Skin of body (tissue), 2 donors: Measurements from ENCODE around the gene ZNF814. TPM values are rescaled to one million over a fixed set of nuclear protein-coding genes. Genes with fewer than 3 reads are reported as not detected.
A peak's percentile ranks its signal among the peaks of the same experiment; 100 is the strongest.
"Not testable (repeated sequence)": the region's sequence is repeated elsewhere in the genome, so short reads cannot be mapped to it uniquely, and the experiment has no call there.

Experiments
- DNase-seq: peaks from one replicate; lab custom pipeline; 2025; lab: John Stamatoyannopoulos, UW
- total RNA-seq: library from RNA; depleted of rRNA; stranded (reverse); fragments of >200 nt; gene quantifications from one replicate; pipeline ENCODE4 v1.2.3, GENCODE V29; 2014

The ZNF814 gene
- total RNA-seq, 1 donor from 2014 or later = 15.6 TPM

DNA sequence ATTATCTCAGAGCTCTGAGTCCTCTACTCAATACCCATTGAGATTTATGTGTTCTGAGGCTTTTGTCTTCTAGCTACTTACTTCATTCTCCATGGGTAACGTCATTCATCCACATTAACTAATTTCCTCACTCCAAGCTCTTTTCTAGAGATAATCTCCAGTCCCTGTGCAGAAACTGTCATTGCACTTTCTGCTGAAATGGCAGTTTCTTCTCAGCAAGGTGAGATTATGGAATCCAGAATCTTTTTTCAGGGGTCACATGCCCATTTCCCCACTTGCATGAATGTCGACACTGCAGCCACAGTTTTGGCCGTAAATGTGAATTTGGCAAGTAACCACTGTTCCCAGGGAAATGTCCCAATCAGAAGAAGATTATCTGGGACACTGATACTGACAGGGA, 26.5 kb downstream of the ZNF814 start:
- DNase-seq = not testable (repeated sequence)

DNA sequence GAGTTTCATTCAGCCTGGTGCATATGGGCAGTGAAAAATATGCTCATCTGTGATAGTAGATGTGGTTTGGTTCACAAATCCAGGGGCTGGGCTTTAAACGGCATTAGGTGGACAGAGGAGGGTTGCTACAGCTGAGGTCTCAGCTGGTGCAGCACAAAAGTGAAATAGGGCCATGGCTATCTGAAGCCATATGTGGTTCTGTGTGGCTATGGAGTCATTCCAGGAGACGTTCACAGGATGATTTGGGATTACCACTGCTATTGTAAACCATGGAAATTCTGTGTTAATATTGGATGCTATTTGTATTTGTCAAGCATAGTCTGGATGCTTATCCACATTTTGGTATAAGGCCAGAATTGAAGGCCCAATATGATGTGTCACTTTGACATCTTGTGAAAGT, 34.7 kb downstream of the ZNF814 start:
- not testable (repeated sequence) for DNase-seq

DNA sequence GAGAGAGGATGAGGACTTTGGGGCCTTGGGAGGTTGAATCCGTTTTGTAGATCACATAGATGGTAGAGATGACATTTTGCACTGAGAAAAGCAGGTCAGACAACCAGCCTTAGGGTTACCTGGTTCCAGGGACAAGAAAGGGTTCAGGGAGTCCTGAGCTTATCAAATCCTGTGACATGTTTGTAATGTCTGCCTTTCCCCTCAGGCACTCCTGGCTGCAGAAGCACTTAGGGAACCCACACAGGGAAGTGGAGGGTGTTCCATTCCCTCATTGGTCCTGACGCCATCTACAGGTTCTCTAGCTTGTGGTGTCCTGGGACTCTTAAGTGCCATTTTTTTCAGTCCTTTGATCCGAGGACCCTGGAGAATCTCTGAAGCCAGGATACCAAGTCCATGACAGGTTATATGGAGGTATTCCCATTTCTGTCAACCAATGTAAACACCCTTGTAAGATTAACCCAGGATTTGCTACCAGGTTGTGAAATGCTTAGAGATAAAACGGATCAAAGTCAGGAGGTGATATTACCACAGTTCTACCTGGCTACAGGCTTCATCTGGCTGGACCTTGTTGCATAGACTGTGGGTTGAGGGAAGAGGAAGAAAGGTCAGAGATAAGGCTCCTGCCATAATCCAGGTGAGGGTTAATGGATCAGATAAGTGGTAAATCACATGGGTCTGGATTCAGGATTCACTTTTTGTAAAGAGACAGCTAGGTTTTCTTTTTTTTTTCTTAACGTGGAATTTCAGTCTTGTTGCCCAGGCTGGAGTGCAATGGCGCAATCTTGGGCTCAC, 36.8 kb downstream of the ZNF814 start:
- DNase-seq = not testable (repeated sequence)

DNA sequence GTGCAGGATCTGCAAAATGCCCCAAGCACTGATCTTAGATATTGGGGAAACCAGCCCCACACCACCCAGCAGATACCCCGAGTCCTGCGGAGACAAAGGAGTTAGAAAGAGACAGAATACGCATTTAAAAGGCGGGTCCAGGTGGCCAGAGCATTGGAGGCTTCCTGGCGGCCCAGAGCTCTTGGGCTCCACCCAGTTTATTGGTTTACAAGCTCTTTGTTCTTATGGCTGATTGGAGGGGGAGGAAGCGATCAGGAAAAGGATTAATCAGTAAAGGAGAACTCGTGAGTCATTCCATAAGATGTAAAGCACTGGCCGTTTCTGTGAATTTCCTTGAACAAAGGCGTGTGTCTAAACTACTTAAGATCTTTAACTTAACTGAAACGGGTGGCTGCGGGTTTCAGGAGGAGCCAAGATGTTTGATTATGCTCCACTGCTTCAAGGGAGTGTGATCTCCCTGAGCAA, 38.3 kb downstream of the ZNF814 start:
- DNase-seq = no peak

DNA sequence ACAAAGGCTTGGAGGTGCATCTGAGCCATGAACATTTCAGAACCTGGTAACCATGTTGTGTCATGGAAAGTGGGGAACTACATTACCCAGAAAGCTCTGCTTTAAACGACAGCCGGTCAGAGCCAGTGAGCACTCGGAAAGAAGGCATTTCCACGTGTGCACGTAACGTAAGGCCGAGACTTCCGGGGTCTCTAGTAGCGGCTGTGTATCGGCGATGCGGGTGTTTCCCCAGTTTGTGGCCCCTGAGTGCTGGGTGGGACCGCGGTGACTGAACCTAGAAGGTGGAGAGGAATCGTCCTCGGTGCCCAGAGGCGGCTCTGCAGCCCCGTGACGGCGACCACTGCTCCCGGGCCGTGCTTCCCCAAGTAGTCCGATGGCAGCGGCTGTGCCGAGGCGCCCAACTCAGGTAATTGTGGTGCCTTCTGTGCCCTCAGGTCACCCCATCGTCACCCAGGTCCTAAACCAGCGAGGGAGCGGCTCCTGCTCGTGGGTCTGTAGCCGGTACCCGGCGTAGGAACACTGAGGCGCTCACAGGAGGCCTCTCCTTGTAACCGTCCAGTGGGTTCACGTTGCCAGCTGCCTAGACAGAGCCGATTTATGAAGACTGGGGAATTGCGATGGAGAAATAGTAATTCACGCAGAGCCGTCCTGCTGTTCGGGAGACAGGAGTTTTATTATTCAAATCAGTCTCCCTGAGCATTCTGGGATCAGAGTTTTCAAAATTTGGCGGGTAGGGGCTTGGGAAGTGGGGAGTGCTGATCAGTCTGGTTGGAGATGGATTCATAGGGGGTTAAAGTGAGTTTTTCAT, 39.0 kb downstream of the ZNF814 start, which contains the start of gene ZNF587:
Gene ZNF587, plus strand, starts transcription at position 194 of the 808 bp plus-strand sequence. Its CDS starts 180 bp downstream, at position 374.
- DNase-seq = peak; percentile 82

DNA sequence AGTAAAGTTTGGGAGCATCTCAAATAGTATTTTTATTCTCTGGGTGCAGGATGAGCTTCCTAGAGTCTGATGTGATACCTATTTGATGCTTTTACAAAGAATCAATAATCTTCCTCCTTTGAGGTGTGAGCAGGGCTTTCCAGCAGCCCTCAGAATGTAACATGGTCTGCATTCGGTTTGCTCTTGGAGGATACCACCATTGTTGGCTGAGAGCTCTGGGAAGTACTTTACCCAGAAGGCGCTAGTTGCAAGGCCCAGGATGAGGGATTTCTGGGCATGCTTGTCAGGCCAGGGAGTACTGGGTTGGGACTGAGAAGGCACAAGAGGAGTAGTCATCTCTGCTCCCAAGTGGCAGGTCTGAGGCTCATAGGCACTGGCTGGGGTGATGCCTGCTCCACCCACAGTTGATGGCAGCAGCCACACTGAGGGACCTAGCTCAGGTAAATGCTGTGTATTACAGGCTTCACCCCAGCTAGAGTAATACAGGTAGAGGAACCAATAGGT, 39.6 kb downstream of the ZNF814 start:
- not testable (repeated sequence) for DNase-seq

DNA sequence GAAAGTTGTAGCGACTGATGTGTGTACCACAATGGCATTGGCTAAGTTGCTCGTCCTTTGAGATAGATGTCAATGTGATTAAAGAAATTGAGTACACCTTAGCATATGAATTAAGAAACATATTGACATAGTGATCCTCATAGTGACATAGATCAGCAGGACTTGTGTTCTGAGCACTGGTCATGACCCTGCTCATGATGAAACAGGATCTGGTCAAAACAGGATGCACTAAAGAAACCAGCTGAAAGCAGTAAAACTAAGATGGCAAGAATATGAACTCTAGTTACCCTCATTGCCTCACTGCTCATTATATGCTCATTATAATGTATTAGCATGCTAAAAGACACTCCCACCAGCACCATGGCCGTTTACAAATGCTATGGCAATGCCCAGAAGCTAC, 41.7 kb downstream of the ZNF814 start:
- DNase-seq = not testable (repeated sequence)

DNA sequence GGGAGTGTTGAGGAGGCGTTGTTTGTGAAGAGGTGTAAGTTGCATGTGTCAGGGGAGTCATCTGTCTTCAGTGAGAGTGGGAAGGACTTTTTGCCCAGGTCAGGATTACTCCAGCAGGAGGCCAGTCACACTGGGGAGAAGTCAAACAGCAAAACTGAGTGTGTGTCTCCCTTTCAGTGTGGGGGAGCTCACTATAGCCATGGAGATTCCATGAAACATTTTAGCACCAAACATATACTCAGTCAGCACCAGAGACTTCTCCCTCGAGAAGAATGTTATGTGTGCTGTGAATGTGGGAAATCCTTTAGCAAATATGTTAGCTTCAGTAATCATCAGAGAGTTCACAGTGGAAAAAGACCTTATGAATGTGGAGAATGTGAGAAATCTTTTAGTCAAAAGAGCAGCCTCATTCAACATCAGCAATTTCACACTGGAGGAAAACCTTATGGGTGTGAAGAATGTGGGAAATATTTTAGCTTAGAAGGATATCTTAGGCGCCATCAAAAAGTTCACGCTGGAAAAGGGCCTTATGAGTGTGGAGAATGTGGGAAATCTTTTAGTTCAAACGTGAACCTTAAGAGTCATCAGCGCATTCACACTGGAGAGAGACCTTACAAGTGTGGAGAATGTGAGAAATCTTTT, 47.6 kb downstream of the ZNF814 start:
- no peak for DNase-seq

DNA sequence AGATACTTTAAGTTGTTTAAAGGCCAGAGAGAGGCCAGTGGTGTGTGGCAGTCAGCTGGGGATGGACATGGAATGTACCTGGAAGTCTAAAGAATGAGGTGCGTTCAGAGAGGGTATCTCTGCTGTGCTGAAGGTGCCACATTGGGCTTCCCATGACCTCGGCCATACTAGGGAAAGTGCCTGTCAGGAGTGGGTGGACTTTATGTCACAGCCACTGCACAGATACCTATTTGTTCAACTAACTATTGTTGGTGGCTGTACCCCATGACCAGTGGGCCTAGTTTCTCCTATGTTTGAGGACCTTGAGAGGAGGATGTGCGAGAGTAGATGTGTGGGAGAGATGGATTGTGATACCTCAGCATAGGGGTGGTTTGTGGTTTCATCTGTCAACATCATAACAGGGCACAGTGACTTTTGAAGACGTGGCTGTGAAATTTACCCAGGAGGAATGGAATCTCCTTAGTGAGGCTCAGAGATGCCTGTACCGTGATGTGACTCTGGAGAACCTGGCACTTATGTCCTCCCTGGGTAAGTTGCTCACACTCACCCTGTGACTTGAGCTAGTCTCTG, 50.1 kb downstream of the ZNF814 start:
- not testable (repeated sequence) for DNase-seq

DNA sequence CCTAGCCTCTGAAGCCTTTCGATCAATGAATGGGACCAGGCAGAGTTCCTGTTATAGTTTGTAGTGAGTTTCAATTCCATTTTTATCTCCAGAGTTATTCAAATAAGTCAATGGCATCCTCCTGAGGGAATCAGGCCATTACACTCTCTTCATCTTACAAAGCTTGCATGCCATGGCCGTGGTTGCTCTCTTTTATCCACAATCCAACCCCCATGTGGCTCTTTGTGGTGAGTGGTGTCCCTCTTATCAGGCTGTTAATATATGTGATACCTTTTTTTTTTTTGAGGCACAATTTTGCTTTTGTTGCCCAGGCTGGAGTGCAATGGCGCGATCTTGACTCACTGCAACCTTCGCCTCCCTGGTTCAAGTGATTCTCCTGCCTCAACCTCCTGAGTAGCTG, 51.8 kb downstream of the ZNF814 start:
- DNase-seq = not testable (repeated sequence)

DNA sequence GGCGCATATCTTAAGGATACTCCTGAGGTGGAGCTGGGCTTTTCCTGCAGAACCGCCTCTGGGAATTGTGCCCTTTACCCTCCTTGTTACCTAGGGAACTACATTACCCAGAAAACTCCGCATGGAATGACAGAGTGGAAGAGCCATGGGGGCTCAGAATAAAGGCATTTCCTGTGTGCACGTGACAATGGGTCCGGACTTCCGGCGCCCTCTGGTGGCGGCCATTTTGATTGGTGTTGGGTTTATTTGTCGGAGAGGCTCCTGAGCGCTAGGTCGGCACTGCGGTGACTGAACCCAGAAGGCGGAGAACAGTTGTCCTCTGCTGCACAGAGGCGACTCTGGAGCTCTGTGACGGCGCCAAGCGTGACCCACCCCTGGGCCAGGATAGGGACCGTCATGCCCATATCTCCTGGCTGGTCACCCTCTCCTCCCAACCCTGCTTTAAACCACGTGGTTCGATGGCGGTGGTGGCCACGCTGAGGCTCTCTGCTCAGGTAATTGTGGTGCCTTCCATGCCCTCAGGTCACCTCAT, 58.7 kb downstream of the ZNF814 start, which contains the start of gene ZNF587B:
Gene ZNF587B, plus strand, starts transcription at position 229 of the 532 bp plus-strand sequence. Its CDS starts 230 bp downstream, at position 459.
- DNase-seq = peak; percentile 27

DNA sequence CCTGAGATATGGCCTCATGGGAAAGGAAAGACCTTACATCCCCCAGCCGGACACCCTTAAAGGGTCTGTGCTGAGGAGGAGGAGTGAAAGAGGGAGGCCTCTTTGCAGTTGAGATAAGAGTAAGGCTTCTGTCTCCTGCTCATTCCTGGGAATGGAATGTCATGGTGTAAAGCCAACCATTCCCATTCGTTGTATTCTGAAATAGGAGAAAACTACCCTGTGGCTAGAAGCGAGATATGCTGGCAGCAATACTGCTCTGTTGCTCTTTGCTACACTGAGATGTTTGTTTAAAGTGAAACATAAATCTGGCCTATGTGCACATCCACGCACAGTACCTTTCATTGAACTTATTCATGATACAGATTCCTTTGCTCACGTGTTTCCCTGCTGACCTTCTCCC, 59.5 kb downstream of the ZNF814 start:
- no peak for DNase-seq

DNA sequence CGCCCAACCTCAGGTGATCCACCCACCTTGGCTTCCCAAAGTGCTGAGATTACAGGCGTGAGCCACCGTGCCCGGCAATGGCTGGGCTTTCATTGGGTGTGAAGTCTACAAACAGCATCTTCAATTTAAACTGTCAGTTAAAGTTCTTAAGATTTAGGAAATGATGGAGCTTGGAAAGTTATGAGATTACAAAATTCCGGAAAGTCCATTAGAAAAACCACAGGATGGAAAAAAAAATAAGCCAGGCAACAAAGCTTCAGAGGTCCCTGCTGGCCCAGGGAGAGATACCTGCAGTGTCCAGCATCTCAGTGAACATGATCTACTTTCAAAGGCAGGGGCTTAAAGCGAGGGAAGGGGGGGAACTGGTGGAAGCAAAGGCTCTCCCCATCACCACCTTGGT, 63.3 kb downstream of the ZNF814 start:
- no peak for DNase-seq

DNA sequence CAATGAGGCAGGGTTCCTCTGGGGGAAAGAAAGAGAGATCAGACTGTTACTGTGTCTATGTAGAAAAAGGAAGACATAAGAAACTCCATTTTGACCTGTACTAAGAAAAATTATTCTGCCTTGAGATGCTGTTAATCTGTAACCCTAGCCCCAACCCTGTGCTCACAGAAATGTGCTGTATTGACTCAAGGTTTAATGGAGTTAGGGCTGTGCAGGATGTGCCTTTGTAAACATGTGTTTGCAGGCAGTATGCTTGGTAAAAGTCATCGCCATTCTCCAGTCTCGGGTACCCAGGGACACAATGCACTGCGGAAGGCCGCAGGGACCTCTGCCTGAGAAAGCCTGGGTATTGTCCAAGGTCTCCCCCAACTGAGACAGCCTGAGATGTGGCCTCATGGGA, 65.2 kb downstream of the ZNF814 start:
- not testable (repeated sequence) for DNase-seq

DNA sequence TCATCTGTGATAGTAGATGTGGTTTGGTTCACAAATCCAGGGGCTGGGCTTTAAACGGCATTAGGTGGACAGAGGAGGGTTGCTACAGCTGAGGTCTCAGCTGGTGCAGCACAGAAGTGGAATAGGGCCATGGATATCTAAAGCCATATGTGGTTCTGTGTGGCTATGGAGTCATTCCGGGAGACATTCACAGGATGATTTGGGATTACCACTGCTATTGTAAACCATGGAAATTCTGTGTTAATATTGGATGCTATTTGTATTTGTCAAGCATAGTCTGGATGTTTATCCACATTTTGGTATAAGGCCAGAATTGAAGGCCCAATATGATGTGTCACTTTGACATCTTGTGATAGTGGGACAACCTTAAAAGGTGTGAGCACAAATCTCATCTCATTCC, 65.7 kb downstream of the ZNF814 start:
- not testable (repeated sequence) for DNase-seq

DNA sequence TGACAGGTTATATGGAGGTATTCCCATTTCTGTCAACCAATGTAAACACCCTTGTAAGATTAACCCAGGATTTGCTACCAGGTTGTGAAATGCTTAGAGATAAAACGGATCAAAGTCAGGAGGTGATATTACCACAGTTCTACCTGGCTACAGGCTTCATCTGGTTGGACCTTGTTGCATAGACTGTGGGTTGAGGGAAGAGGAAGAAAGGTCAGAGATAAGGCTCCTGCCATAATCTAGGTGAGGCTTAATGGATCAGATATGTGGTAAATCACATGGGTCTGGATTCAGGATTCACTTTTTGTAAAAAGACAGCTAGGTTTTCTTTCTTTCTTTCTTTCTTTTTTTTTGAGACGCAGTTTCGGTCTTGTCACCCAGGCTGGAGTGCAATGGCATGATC, 67.3 kb downstream of the ZNF814 start:
- DNase-seq = not testable (repeated sequence)

DNA sequence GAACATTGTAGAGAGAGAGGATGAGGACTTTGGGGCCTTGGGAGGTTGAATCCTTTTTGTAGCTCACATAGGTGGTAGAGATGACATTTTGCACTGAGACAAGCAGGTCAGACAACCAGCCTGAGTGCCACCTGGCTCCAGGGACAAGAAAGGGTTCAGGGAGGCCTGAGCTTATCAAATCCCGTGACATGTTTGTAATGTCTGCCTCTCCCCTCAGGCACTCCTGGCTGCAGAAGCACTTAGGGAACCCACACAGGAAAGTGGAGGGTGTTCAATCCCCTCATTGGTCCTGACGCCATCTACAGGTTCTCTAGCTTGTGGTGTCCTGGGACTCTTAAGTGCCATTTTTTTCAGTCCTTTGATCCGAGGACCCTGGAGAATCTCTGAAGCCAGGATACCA, 67.7 kb downstream of the ZNF814 start:
- not testable (repeated sequence) for DNase-seq

DNA sequence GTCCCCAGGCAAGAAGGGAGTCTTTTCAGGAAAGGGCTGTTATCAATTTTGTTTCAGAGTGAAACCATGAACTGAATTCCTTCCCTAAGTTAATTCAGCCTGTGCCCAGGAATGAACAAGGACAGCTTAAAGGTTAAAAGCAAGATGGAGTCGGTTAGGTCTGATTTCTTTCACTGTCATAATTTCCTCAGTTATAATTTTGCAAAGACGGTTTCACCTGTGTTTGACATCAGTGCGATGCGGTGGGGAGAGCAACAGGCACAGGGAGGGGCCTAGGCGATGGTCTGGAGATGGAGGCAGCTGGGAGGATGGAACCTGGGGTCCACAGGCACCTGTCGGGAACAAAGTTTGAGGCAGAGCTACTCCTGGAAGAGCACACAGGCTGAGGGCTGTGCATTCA, 68.2 kb downstream of the ZNF814 start:
- no peak for DNase-seq

DNA sequence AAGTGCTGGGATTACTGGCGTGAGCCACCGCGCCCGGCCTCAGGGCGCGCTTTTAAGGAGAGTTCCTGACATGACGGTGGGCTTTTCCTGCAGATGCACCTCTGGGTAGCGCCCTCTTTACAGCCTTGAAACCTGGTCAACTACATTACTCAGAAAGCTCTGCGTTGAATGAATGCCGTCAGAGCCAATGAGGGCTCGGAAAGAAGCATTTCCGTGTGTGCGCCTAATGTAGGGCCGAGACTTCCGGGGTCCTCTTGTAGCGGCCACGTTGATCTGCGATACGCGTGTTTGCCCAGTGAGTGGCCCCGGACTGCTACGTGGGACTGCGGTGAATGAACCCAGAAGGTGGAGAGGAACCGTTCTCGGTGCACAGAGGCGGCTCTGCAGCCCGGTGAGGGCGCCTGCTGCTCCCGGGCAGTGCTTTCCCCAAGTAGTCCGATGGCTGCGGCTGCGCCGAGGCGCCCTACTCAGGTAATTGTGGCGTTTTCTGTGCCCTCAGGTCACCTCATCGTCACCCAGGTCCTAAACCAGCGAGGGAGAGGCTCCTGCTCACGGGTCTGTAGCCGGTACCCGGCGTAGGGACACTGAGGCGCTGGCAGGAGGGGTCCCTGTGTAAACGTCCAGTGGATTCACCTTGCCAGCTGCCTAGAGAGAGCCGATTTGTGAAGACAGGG, 69.2 kb downstream of the ZNF814 start:
- DNase-seq = peak; percentile 93

DNA sequence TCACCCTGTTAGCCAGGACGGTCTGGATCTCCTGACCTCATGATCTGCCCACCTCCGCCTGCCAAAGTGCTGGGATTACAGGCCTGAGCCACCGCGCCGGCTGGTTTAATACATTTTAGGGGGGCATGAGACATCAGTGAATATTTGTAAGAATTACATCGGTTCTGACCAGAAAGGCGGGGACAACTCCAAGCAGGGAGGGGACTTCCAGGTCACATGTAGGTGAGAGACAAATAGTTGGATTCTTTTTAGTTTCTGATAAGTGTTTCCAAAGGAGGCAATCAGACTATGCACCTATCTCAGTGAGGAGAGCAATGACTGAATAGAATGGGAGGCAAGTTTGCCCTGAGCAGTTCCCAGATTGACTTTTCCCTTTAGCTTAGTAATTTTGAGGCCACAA, 70.5 kb downstream of the ZNF814 start:
- no peak for DNase-seq
